Measurements from ENCODE around the gene CLDN18. TPM values are rescaled to one million over a fixed set of nuclear protein-coding genes. Genes with fewer than 3 reads are reported as not detected.

The CLDN18 gene
- total and polyA plus RNA-seq, 3 donors from 2014 or later, result 1.7 to 3.1 (median 2.6) TPM

- TF ChIP-seq CTCF (IDR thresholded peaks at IDR 0.05) (no peak), POLR2A (IDR thresholded peaks at IDR 0.05) (no peak)
- Histone ChIP-seq H3K27ac (no peak overlapping the region), H3K27me3 (no peaks in the 10 kb centered on the region), H3K9me3 (no peaks in the 10 kb centered on the region), H3K4me1 (no peaks in the 10 kb centered on the region), H3K36me3 (ENCODE audit: low read depth, missing control alignments) (no peaks in the 10 kb centered on the region), H3K4me3 (no peak overlapping the region)
- no peak for DNase-seq
- intact Hi-C loops (cut with DNase I; ENCODE audit: low total_unique reads), result no loop called here
- 88 to 91% methylated on average over 3 of the region's 3 CpGs for WGBS, 2 donors
These were observed 21.6 kb downstream of the CLDN18 start for GRCh38 chr3:138031536-138031935.

DNA sequence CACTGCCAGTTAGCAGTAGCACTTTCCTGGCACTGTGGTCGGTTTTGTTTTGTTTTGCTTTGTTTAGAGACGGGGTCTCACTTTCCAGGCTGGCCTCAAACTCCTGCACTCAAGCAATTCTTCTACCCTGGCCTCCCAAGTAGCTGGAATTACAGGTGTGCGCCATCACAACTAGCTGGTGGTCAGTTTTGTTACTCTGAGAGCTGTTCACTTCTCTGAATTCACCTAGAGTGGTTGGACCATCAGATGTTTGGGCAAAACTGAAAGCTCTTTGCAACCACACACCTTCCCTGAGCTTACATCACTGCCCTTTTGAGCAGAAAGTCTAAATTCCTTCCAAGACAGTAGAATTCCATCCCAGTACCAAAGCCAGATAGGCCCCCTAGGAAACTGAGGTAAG, 22.6 kb downstream of the CLDN18 start:
- no peak for DNase-seq
- Histone ChIP-seq H3K4me1 (no peaks in the 10 kb centered on the region), H3K36me3 (ENCODE audit: low read depth, missing control alignments) (no peaks in the 10 kb centered on the region), H3K4me3 (no peak overlapping the region), H3K27ac (no peak overlapping the region), H3K9me3 (no peaks in the 10 kb centered on the region), H3K27me3 (no peaks in the 10 kb centered on the region)
- WGBS, 2 donors, result 94% methylated on average over 3 of the region's 3 CpGs
- TF ChIP-seq CTCF (IDR thresholded peaks at IDR 0.05), result no peak
- no peak for TF ChIP-seq POLR2A (IDR thresholded peaks at IDR 0.05)
- intact Hi-C loops (cut with DNase I; ENCODE audit: low total_unique reads), result no loop called here

DNA sequence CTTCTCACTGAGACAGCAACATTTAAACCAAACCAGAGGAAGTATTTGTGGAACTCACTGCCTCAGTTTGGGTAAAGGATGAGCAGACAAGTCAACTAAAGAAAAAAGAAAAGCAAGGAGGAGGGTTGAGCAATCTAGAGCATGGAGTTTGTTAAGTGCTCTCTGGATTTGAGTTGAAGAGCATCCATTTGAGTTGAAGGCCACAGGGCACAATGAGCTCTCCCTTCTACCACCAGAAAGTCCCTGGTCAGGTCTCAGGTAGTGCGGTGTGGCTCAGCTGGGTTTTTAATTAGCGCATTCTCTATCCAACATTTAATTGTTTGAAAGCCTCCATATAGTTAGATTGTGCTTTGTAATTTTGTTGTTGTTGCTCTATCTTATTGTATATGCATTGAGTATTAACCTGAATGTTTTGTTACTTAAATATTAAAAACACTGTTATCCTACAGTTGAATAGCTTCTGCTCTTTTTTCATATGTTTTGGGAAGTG, 23.3 kb downstream of the CLDN18 start:
- TF ChIP-seq POLR2A (IDR thresholded peaks at IDR 0.05) (no peak), CTCF (IDR thresholded peaks at IDR 0.05) (no peak)
- no peak overlapping the region for H3K4me3 ChIP-seq
- H3K27ac ChIP-seq, result no peak overlapping the region
- DNase-seq, result no peak
- 95 to 98% methylated on average over 2 of the region's 2 CpGs for WGBS, 2 donors
- H3K27me3 ChIP-seq, result no peaks in the 10 kb centered on the region
- intact Hi-C loops (cut with DNase I; ENCODE audit: low total_unique reads), result no loop called here
- H3K4me1 ChIP-seq, result no peaks in the 10 kb centered on the region
- H3K9me3 ChIP-seq, result no peaks in the 10 kb centered on the region
- H3K36me3 ChIP-seq (ENCODE audit: low read depth, missing control alignments), result no peaks in the 10 kb centered on the region

- no peak for DNase-seq
- no peaks in the 10 kb centered on the region for H3K36me3 ChIP-seq (ENCODE audit: low read depth, missing control alignments)
- intact Hi-C loops (cut with DNase I; ENCODE audit: low total_unique reads), result no loop called here
- H3K9me3 ChIP-seq, result no peaks in the 10 kb centered on the region
- H3K4me3 ChIP-seq, result no peak overlapping the region
- no peaks in the 10 kb centered on the region for H3K27me3 ChIP-seq
- WGBS, 2 donors, result 78 to 81% methylated on average over 1 of the region's 1 CpG
- no peak overlapping the region for H3K27ac ChIP-seq
- H3K4me1 ChIP-seq, result no peaks in the 10 kb centered on the region
- no peak for TF ChIP-seq POLR2A (IDR thresholded peaks at IDR 0.05)
- TF ChIP-seq CTCF (IDR thresholded peaks at IDR 0.05), result no peak
These were observed 25.0 kb downstream of the CLDN18 start for GRCh38 chr3:138034918-138035317.

DNA sequence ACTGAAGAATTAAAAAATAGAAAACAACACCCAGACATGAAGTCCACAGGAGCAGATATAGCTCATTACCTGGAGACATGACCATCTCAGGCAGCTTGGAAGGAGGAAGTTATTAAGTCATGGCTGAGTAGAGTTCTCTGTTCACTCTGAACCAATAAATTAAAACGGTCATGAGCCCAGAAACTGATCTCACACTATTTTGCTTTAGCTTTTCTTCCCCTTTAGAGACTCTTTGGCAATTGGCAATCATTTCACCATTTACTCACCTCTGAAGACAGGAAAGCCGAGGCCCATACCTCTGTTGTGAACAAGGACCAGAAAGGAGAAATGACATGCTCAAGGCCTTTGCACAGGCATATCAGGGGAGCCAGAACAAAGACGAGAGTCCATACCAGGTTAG, 26.6 kb downstream of the CLDN18 start:
- Histone ChIP-seq H3K4me1 (no peaks in the 10 kb centered on the region), H3K36me3 (ENCODE audit: low read depth, missing control alignments) (no peaks in the 10 kb centered on the region), H3K27me3 (no peaks in the 10 kb centered on the region), H3K27ac (no peak overlapping the region), H3K4me3 (no peak overlapping the region), H3K9me3 (no peaks in the 10 kb centered on the region)
- WGBS, 2 donors, result 55 to 60% methylated on average over 3 of the region's 3 CpGs
- TF ChIP-seq POLR2A (IDR thresholded peaks at IDR 0.05), result no peak
- TF ChIP-seq CTCF (IDR thresholded peaks at IDR 0.05), result no peak
- no peak for DNase-seq
- intact Hi-C loops (cut with DNase I; ENCODE audit: low total_unique reads), result no loop called here

Measured in testis (tissue), 3 donors.